HepG2 (cell line): ENCODE measurements around the gene CUEDC2. TPM values are rescaled to one million over a fixed set of nuclear protein-coding genes. Genes with fewer than 3 reads are reported as not detected.

ENCODE experiments used
- CREB1 ChIP-seq, 2 experiments: fragments of 450-650 bp in 1 of 2; IDR thresholded peaks; 2 replicates each; pipeline ENCODE4 v1.6.1; 2016 to 2017; ENCODE audit warnings: control low read depth in 1 of 2, mild to moderate bottlenecking in 1 of 2, missing compliant biosample characterization in 1 of 2, missing genetic modification characterization in 1 of 2
- E2F1 ChIP-seq: sonication (generic); formaldehyde crosslinking; IDR thresholded peaks from 2 replicates; pipeline ENCODE4 v1.5.0; 2020; ENCODE audit warnings: missing genetic modification reagents
- GABPB1 ChIP-seq: IDR thresholded peaks from 2 replicates; pipeline ENCODE4 v1.6.1; 2016; ENCODE audit warnings: mild to moderate bottlenecking, missing genetic modification reagents, moderate library complexity, missing compliant biosample characterization
- HNF4G ChIP-seq, 2 experiments: sonication (generic) in 1 of 2; formaldehyde crosslinking in 1 of 2; IDR thresholded peaks; 2 replicates each; pipeline versions ENCODE4 v1.4.0 to v1.6.1; 2011 to 2020; ENCODE audit warnings: borderline replicate concordance in 2 of 2, low read depth in 2 of 2, mild to moderate bottlenecking in 2 of 2, low read length in 1 of 2, missing genetic modification reagents in 1 of 2, moderate library complexity in 1 of 2
- JARID2 ChIP-seq: sonication (generic); formaldehyde crosslinking; IDR thresholded peaks from 2 replicates; pipeline ENCODE4 v1.8.1; 2023; ENCODE audit warnings: missing genetic modification reagents, inconsistent platforms; ENCODE audit not compliant: insufficient replicate concordance
- KMT2B ChIP-seq: IDR thresholded peaks from 2 replicates; pipeline ENCODE4 v1.6.1; 2016; ENCODE audit warnings: missing genetic modification reagents, missing compliant biosample characterization
- POLR2AphosphoS5 ChIP-seq: IDR thresholded peaks from 2 replicates; pipeline ENCODE4 v1.6.1; 2012; ENCODE audit warnings: low read depth, low read length
- SP1 ChIP-seq, 2 experiments: fragments of 450-650 bp in 1 of 2; sonication (generic) in 1 of 2; formaldehyde crosslinking in 1 of 2; IDR thresholded peaks; 2 replicates each; pipeline versions ENCODE4 v1.4.0 to v1.6.1; 2016 to 2020; ENCODE audit warnings: missing genetic modification reagents in 1 of 2
- SP4 ChIP-seq: sonication (generic); formaldehyde crosslinking; IDR thresholded peaks from 2 replicates; pipeline ENCODE4 v1.8.1; 2023; ENCODE audit warnings: mild to moderate bottlenecking, missing genetic modification reagents
- TMF1 ChIP-seq: sonication (generic); formaldehyde crosslinking; IDR thresholded peaks from 2 replicates; pipeline ENCODE4 v1.8.1; 2022; ENCODE audit warnings: low read depth, missing genetic modification reagents
- TSC22D2 ChIP-seq: sonication (generic); formaldehyde crosslinking; IDR thresholded peaks from 2 replicates; pipeline ENCODE4 v1.5.1; 2020; ENCODE audit warnings: missing genetic modification reagents, mild to moderate bottlenecking, borderline replicate concordance
- ZC3H13 ChIP-seq: sonication (generic); formaldehyde crosslinking; IDR thresholded peaks from 2 replicates; pipeline ENCODE4 v1.8.1; 2023; ENCODE audit warnings: mild to moderate bottlenecking, missing genetic modification reagents, moderate library complexity
- ZC3H4 ChIP-seq: sonication (generic); formaldehyde crosslinking; IDR thresholded peaks from 2 replicates; pipeline ENCODE4 v1.4.0; 2020; ENCODE audit warnings: missing genetic modification reagents, borderline replicate concordance
- ZNF230 ChIP-seq: sonication (generic); formaldehyde crosslinking; IDR thresholded peaks from 2 replicates; pipeline ENCODE4 v1.4.0; 2020; ENCODE audit warnings: mild to moderate bottlenecking, missing genetic modification reagents
- ZNF263 ChIP-seq: sonication (generic); formaldehyde crosslinking; IDR thresholded peaks from 2 replicates; pipeline ENCODE4 v1.4.0; 2020; ENCODE audit warnings: missing genetic modification reagents
- ZNF350 ChIP-seq: sonication (generic); formaldehyde crosslinking; IDR thresholded peaks from 2 replicates; pipeline ENCODE4 v1.4.0; 2020; ENCODE audit warnings: mild to moderate bottlenecking, low read depth, missing genetic modification reagents, borderline replicate concordance
- ZNF546 ChIP-seq: sonication (generic); formaldehyde crosslinking; conservative IDR thresholded peaks from 2 replicates; pipeline ENCODE4 v1.8.1; 2023; ENCODE audit warnings: mild to moderate bottlenecking, missing genetic modification reagents
- ZNF589 ChIP-seq: sonication (generic); formaldehyde crosslinking; conservative IDR thresholded peaks from 2 replicates; pipeline ENCODE4 v1.8.0; 2022; ENCODE audit warnings: mild to moderate bottlenecking, moderate library complexity, missing genetic modification reagents
- ZNF747 ChIP-seq: sonication (generic); formaldehyde crosslinking; IDR thresholded peaks from 2 replicates; pipeline ENCODE4 v1.8.1; 2023; ENCODE audit warnings: missing genetic modification reagents, mild to moderate bottlenecking, borderline replicate concordance
- polyA plus RNA-seq, 8 experiments: library from polyadenylated mRNA; depleted of rRNA in 3 of 8; stranded (reverse) in 7 of 8; unstranded in 1 of 8; fragments of >200 nt; fragmentation: Illumina TruSeq in 4 of 8; extraction: Trizol in 4 of 8; gene quantifications; 2 replicates each; pipeline versions ENCODE4 v1.2.1 to v1.2.3, GENCODE V29; 2011 to 2016; ENCODE audit warnings: low read depth in 4 of 8, missing spikeins in 1 of 8, mixed read lengths in 1 of 8; ENCODE audit not compliant: insufficient read depth in 1 of 8
- total RNA-seq, 5 experiments: library from RNA; depleted of rRNA; stranded (reverse); fragments of >200 nt; fragmentation: Illumina TruSeq; extraction: Trizol; gene quantifications; 2 replicates each; pipeline ENCODE4 v1.2.3, GENCODE V29; 2016; ENCODE audit warnings: low read depth in 1 of 5

The CUEDC2 gene
- total and polyA plus RNA-seq, 2 of the 13 experiments (the other 11 are each of a cell fraction or from before 2014, with no cell fraction given) = 13.1 to 18.4 TPM

GRCh38 chr10:102399217-102400021, 33.0 kb downstream of the CUEDC2 start (continued):
- TF ChIP-seq ZC3H4 (CRISPR knock-in tag) = no peak
- TF ChIP-seq ZC3H13 = peak; percentile 82
- no peak for TF ChIP-seq SP1 (IDR thresholded peaks at IDR 0.05)
- peak; percentile 65; the same call in 1 of the 2 replicates for TF ChIP-seq SP1 (CRISPR knock-in tag; IDR thresholded peaks at IDR 0.05)
- peak; percentile 12; the same call in 1 of the 2 replicates for TF ChIP-seq ZNF263 (CRISPR knock-in tag)
- peak; percentile 85 for TF ChIP-seq GABPB1 (CRISPR knock-in tag)
- TF ChIP-seq JARID2 (CRISPR knock-in tag) = peak; percentile 89
- peak; percentile 83 for TF ChIP-seq ZNF589 (CRISPR knock-in tag)
- 0 out of 2 replicates have a peak, but pooled peaks have one; percentile 36 for TF ChIP-seq ZNF230 (CRISPR knock-in tag)
- peak; percentile 50; the same call in 1 of the 2 replicates for TF ChIP-seq E2F1
- peak; percentile 65 for TF ChIP-seq POLR2AphosphoS5
- TF ChIP-seq SP4 (CRISPR knock-in tag) = peak; percentile 91
- peak; percentile 96 for TF ChIP-seq ZNF747 (CRISPR knock-in tag)
- peak; percentile 87 for TF ChIP-seq CREB1 (IDR thresholded peaks at IDR 0.05)
- peak; percentile 54; the same call in 1 of the 2 replicates for TF ChIP-seq CREB1 (CRISPR knock-in tag; IDR thresholded peaks at IDR 0.05)
- TF ChIP-seq KMT2B (CRISPR knock-in tag) = peak; percentile 84
- 0 out of 2 replicates have a peak, but pooled peaks have one; percentile 23 for TF ChIP-seq ZNF546
- no peak for TF ChIP-seq TMF1 (CRISPR knock-in tag)
- peak; percentile 80 for TF ChIP-seq ZNF350 (CRISPR knock-in tag)
- TF ChIP-seq HNF4G (IDR thresholded peaks at IDR 0.05; ENCODE audit: borderline replicate concordance, low read depth, low read length) = no peak
- TF ChIP-seq HNF4G (CRISPR knock-in tag; IDR thresholded peaks at IDR 0.05; ENCODE audit: borderline replicate concordance, low read depth) = peak; percentile 14; the same call in 1 of the 2 replicates
- TF ChIP-seq TSC22D2 (CRISPR knock-in tag) = peak; percentile 96; the same call in 1 of the 2 replicates
